Pons (tissue), 1 donor: ENCODE data around the gene EVX1.

Experiments used
- DNase-seq: peaks from one replicate; pipeline ENCODE4 v3.0.0-alpha.2; 2016; ENCODE audit warnings: low spot score

EVX1 gene

DNA sequence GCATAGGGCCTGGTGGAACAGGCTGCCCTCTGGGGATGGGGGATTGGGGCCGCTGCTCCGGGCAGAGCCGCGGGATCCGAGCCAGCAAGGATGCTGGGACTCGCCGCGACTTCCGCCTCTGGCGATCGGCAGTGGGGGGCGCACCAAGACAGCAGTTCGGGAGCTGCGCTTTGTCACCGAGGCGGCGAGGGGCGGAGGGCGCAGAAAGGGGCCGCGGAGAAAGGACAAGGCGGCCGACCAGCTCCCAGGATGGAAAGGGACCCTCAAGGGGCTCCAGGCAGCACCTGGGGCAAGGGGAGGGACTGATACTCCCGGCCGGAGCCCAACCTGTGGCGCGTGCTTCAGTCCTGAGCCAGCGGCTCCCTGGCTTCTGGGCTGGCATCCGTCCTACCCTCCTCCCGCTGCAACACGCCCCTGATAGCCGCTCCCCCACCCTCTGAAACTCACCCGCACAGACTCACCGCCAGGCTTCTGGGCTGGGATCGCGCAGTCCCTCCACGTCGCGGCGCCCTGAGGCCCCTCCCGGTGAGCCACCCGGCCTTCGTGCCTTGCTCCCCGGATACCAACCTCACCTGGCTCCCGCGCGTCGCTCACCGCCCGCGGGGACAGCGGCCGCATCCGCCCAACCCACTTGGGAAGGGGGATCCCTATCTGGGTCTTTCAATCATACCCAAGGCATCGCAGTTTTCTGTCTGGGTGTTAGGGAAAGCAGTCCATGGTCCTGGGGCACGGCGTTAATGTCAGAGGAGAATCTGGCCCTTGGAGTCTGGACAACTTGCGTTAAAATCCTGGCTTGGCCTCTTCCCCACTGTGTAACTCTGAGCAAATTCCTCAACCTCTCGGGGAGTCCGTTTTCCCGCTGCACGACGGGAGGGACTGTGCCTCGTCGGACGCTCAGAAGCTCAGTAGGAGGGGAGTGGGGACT is 7.0 kb upstream of the EVX1 start:
- no peak for DNase-seq

- DNase-seq, result no peak
Observed at GRCh38 chr7:27237735-27238334, 4.8 kb upstream of the EVX1 start.

DNA sequence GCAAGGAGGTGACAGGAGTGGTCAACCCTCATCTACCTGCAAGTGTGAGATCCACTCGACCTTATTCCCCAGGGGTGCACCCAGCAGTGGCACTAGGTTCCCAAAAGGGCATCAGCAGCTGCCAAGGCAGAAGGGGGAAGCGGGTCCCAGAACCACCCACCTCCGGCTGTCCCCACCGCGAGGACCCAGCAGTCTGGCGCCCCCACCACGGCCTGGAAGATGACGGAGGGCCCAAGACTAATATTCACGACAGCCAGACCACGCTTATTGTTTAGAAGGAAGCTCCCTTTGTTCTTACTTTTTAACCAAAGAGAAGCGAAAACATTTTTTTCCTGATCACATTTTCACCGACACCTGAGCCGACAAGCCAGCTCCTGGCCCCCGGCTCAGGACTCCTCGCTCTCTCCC is 3.6 kb upstream of the EVX1 start:
- DNase-seq, result no peak

- no peak for DNase-seq
Observed at GRCh38 chr7:27239387-27240014, 3.1 kb upstream of the EVX1 start.

GRCh38 chr7:27240015-27240731 is 2.4 kb upstream of the EVX1 start:
- DNase-seq, result no peak

DNA sequence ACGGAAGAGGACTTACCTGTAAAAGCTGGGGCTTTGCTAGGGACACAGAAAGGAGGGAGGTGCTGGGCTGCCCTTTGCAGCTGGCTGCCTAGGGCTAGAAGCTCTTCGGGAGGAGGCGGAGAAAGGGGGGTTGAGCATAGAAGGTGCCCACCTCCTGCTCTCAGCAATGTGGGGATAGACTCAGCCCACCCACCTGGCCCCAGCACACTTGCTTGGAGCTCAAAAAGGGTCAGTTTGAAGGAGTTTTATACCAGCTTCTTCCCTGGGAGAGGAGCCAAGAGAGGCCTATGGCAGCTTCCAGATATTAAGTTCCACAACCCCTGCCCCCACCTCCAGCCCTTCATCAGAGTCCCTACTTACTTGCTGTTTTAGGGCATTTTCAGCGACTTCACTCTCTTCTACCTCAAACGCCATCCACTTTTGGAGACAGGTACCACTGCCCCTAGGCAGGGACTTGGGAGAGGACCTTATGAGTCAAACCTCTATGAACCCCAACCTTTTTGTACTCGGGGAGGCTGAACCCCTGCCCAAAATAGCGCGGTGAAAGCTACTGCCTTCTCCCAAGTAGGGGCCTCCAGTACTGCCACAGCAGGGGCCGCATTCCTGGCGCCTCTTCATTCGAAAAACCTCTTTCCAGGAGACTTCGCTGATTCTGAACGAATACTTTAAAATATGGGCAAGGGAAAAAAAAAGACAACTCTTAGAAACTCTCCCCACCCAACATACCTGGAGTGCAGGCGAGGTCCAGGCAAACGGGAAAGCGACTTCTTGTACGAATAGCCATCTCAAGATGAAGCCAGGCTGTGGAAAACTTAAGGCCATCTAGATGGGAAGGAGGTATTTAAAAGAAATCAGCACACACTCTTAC is 1.2 kb upstream of the EVX1 start:
- DNase-seq, result no peak

DNA sequence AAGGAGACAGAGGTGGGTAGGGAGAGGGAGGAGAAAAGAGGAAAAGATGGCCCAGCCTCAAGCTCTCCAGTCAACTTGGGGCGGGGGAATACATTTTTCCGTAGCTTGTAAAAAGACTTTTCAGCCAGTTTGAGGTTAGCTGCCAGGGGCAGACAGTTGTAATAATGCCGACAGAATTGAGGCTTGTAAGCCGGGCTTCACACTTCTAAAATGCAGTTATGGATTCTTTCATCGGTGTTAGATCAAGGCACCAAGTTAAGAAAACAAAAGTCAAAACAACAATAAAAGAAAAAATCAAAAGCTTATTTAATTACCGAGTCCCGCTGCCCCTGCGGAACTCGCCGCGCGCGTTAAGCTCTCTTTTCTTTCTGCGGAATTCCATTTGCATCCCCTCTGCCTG is 448 bp upstream of the EVX1 start:
- DNase-seq, result no peak

DNA sequence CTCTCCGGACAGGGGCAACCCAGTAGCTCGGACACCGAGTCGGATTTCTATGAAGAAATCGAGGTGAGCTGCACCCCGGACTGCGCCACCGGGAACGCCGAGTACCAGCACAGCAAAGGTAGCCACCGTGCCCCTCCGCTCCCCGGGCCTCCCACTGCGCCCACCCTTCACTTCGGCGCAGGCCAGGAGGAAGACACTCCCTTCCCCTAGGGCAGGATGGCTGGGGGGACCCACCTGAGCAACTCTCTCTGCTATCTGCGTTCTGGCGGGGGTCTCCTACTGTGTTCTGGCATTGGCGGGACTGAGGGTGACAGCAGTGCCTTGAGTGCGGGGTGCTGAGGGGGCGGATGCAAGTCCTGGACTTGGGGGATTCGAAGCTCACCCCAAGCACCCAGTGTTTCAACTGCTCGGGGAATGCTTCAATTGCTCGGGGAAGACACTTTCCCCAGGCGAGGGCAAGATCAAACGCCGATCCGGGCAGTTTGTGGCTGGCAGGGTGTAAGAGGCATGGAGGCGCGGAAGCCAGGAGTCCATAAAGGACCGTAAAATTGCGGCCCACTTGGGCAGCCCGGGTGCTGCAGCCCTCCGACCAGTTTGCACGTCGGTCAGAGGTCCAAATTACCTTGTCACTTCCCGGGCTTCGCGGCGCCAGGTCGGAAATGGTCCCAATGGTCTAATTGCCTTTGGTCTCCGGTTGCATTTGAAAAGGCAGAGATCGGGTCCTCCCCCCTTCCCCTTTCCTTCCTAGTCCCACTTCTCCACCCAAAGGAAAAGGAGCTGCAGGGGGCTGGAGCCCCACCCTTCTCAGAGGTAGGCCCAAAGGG is 950 bp downstream of the EVX1 start:
- no peak for DNase-seq

DNA sequence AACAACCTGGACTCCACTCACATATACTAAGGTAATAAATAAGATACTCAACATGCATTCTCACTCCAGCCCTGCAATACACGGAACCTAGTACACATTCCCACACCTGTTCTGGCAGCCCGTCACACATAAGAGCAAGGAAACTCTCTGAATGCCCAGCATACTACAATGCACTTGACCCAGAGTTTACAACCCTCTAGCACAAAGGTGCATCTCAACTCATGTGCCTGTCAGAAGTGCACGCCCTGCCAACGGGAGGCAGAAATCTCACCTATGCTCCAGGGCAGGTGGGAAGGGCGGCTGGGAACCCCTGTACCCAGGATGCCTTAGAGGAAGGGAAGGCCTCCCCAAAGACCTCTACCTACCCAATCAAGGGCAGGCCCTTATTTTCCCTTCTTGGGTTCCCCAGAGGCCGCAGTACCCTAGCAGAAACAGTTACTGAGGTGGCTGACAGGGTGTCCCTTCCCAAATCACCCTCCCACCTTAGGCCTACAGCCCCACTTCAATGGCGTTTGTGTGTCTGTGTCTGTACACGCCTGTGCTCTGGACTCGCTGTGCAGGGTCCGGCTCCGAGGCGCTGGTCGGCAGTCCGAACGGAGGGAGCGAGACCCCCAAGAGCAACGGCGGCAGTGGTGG is 2.0 kb downstream of the EVX1 start:
- no peak for DNase-seq

GRCh38 chr7:27245124-27245797 is 2.7 kb downstream of the EVX1 start:
- DNase-seq, result no peak

GRCh38 chr7:27245798-27246691 is 3.4 kb downstream of the EVX1 start:
- no peak for DNase-seq

- DNase-seq, result no peak
Observed at GRCh38 chr7:27247000-27247399, 4.4 kb downstream of the EVX1 start.

- DNase-seq, result no peak
Observed at GRCh38 chr7:27247452-27248426, 5.1 kb downstream of the EVX1 start.

GRCh38 chr7:27248427-27248806 is 5.8 kb downstream of the EVX1 start:
- DNase-seq, result no peak

DNA sequence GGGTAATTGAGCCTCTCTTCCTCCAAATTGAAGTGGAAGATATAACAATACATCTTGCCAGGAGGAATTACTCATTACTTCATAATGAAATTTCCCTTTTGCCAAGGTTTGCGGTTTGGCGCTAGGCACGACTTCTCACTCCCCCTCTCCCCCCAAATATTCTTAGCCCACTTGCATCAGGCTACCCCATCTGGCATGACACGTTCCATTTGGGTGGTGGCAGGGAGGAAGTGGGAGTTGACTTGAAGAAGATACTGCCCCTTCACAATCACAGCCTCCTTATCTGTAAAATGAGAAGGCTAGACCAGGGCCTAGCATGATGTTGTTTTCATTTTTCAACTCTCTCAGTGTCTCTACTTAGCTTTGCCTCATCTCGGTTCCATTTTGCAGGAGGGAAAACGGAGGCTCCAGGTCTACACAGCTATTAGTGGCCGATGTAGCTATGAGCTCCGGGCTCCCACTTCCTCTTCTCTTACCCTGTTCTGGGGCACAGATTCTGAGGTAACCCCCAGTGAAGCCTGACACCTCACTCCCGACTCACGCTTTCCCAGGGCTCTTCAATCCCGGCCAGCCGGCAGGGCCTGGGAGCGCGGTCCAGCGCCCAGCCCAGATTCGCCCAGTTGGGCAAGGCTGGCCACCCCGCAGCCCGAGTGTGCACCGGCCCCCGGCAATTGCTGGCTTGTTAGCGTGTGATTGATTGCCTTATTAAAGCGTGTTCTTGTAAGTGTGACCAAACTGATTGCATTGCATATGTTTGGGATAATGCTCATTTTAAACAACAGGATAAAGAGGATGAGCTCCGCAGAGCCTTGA is 6.5 kb downstream of the EVX1 start:
- DNase-seq, result no peak
